MM.1S (cell line): ENCODE measurements around the gene SGK1.

Source experiments
- DNase-seq: peaks from one replicate; pipeline ENCODE4 v3.0.0-alpha.2; 2015
- H2AFZ ChIP-seq: fragments of 300-600 bp; sonication (generic); 2 replicates; pipeline ENCODE4 v1.6.0; 2016; ENCODE audit warnings: antibody characterized with exemption, low read length
- H3F3A ChIP-seq: fragments of 300-600 bp; sonication (generic); 2 replicates; pipeline ENCODE4 v1.6.1; 2016; ENCODE audit warnings: mild to moderate bottlenecking, antibody characterized with exemption, low read length, moderate library complexity, mixed read lengths; ENCODE audit not compliant: insufficient read depth
- H3K27ac ChIP-seq: fragments of 300-600 bp; sonication (generic); 2 replicates; pipeline ENCODE4 v1.5.1; 2016; ENCODE audit warnings: mild to moderate bottlenecking, low read length
- H3K27me3 ChIP-seq: fragments of 300-600 bp; sonication (generic); replicated peaks from 2 replicates; pipeline ENCODE4 v1.6.0; 2016; ENCODE audit warnings: low read length; ENCODE audit not compliant: insufficient read depth
- H3K36me3 ChIP-seq: fragments of 300-600 bp; sonication (generic); replicated peaks from 2 replicates; pipeline ENCODE4 v1.6.1; 2016; ENCODE audit warnings: mild to moderate bottlenecking, low read length, mixed read lengths; ENCODE audit not compliant: insufficient read depth
- H3K4me1 ChIP-seq: fragments of 300-600 bp; sonication (generic); 2 replicates; pipeline ENCODE4 v1.6.1; 2016; ENCODE audit warnings: low read length, mixed read lengths
- H3K4me2 ChIP-seq: fragments of 300-600 bp; sonication (generic); 2 replicates; pipeline ENCODE4 v1.6.0; 2016; ENCODE audit warnings: low read depth, low read length
- H3K4me3 ChIP-seq: fragments of 300-600 bp; sonication (generic); 2 replicates; pipeline ENCODE4 v1.5.1; 2016; ENCODE audit warnings: low read length, mixed read lengths
- H3K79me2 ChIP-seq: fragments of 300-600 bp; sonication (generic); 2 replicates; pipeline ENCODE4 v1.6.1; 2016; ENCODE audit warnings: mixed run types, low read length, mixed read lengths
- H3K9ac ChIP-seq: fragments of 300-600 bp; sonication (generic); 2 replicates; pipeline ENCODE4 v1.6.1; 2016; ENCODE audit warnings: low read length, mixed read lengths
- H3K9me2 ChIP-seq: fragments of 300-600 bp; sonication (generic); replicated peaks from 2 replicates; pipeline ENCODE4 v1.6.1; 2016; ENCODE audit warnings: mild to moderate bottlenecking, low read length, mixed read lengths; ENCODE audit not compliant: insufficient read depth
- H3K9me3 ChIP-seq: fragments of 300-600 bp; sonication (generic); replicated peaks from 2 replicates; pipeline ENCODE4 v1.6.1; 2016; ENCODE audit warnings: mild to moderate bottlenecking, low read length, mixed read lengths; ENCODE audit not compliant: insufficient read depth
- H4K20me1 ChIP-seq: fragments of 300-600 bp; sonication (generic); 2 replicates; pipeline ENCODE4 v1.6.1; 2016; ENCODE audit warnings: mild to moderate bottlenecking, low read length, moderate library complexity, mixed read lengths; ENCODE audit not compliant: insufficient read depth
- EZH2 ChIP-seq: fragments of 300-600 bp; sonication (generic); optimal IDR thresholded peaks from 2 replicates; pipeline ENCODE3; 2017; ENCODE audit warnings: low read depth, mild to moderate bottlenecking, antibody characterized with exemption, low read length, mixed read lengths
- EZH2phosphoT487 ChIP-seq: fragments of 300-600 bp; sonication (generic); IDR thresholded peaks from 2 replicates; pipeline ENCODE4 v1.6.1; 2018; ENCODE audit warnings: antibody characterized with exemption, low read length
- TF ChIP-seq, protein P1 (sequence below): fragments of 300-600 bp; sonication (generic); IDR thresholded peaks from 2 replicates; pipeline ENCODE4 v1.5.1; 2016; ENCODE audit warnings: antibody characterized with exemption, low read length, mixed read lengths

The SGK1 gene

GRCh38 chr6:134250776-134251175 lies 67.1 kb downstream of the SGK1 start:
- Histone ChIP-seq H3K9me3 (no peaks in the 10 kb centered on the region), H4K20me1 (no peaks in the 10 kb centered on the region), H3K36me3 (no peaks in the 10 kb centered on the region), H3K27me3 (no peaks in the 10 kb centered on the region), H3K4me1 (peaks cover 46% of the 10 kb centered on the region), H3K79me2 (no peaks in the 10 kb centered on the region), H3K4me3 (no peak overlapping the region), H3K4me2 (no peak overlapping the region), H3K9ac (no peak overlapping the region), H2AFZ (no peak overlapping the region), H3K9me2 (no peaks in the 10 kb centered on the region), H3K27ac (no peak overlapping the region; the same call in 1 of the 2 replicates), H3F3A (peaks cover 36% of the 10 kb centered on the region)
- no peak for DNase-seq
- no peak for TF ChIP-seq EZH2phosphoT487
- TF ChIP-seq EZH2: no peak
- TF ChIP-seq, protein P1, sequence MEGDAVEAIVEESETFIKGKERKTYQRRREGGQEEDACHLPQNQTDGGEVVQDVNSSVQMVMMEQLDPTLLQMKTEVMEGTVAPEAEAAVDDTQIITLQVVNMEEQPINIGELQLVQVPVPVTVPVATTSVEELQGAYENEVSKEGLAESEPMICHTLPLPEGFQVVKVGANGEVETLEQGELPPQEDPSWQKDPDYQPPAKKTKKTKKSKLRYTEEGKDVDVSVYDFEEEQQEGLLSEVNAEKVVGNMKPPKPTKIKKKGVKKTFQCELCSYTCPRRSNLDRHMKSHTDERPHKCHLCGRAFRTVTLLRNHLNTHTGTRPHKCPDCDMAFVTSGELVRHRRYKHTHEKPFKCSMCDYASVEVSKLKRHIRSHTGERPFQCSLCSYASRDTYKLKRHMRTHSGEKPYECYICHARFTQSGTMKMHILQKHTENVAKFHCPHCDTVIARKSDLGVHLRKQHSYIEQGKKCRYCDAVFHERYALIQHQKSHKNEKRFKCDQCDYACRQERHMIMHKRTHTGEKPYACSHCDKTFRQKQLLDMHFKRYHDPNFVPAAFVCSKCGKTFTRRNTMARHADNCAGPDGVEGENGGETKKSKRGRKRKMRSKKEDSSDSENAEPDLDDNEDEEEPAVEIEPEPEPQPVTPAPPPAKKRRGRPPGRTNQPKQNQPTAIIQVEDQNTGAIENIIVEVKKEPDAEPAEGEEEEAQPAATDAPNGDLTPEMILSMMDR: no peak

- TF ChIP-seq, protein P1: no peak
- no peak for TF ChIP-seq EZH2phosphoT487
- no peak for TF ChIP-seq EZH2
- Histone ChIP-seq H3K4me2 (peak overlapping the region; percentile 35), H3K9me3 (no peaks in the 10 kb centered on the region), H2AFZ (peak overlapping the region; percentile 45), H4K20me1 (no peaks in the 10 kb centered on the region), H3K9me2 (no peaks in the 10 kb centered on the region), H3K36me3 (no peaks in the 10 kb centered on the region), H3K27ac (peak overlapping the region; percentile 92), H3K27me3 (no peaks in the 10 kb centered on the region), H3K4me1 (peaks cover 53% of the 10 kb centered on the region), H3K79me2 (no peaks in the 10 kb centered on the region), H3K4me3 (no peak overlapping the region), H3F3A (peaks cover 36% of the 10 kb centered on the region), H3K9ac (peak overlapping the region; percentile 13; the same call in 1 of the 2 replicates)
- peak; percentile 67 for DNase-seq
Observed at GRCh38 chr6:134249759-134250602, 67.9 kb downstream of the SGK1 start.

DNA sequence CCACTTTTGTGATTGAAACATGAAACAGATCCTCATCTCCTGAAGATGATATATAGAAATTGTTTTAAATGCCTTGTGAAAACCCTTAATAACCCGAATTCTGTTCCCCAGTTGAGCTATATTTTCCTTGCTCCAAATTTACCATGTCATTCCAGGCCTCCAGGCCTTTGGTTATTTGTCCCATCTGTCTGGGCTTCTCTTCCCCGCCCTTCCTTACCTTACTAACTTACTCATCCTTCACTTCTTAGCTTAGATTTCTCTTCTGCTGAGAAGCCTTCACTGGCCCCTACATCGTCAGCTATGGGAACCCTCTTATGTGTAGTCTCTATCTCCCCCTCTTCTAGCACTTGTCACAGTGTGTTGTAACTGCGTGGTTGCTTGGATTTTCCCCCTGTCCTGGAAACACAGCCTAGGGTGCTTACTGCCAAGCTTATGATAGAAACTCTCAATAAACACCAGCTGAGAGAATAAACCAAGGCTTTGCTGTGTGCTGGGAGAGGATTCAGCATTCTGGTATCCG lies 68.6 kb downstream of the SGK1 start:
- peaks cover 54% of the 10 kb centered on the region for H3K4me1 ChIP-seq
- DNase-seq: no peak
- H3K27me3 ChIP-seq: no peaks in the 10 kb centered on the region
- no peaks in the 10 kb centered on the region for H3K9me3 ChIP-seq
- peak overlapping the region; percentile 35; the same call in 1 of the 2 replicates for H3K4me2 ChIP-seq
- peaks cover 36% of the 10 kb centered on the region for H3F3A ChIP-seq
- no peak overlapping the region for H3K4me3 ChIP-seq
- H4K20me1 ChIP-seq: no peaks in the 10 kb centered on the region
- H2AFZ ChIP-seq: peak overlapping the region; percentile 45; the same call in 1 of the 2 replicates
- TF ChIP-seq EZH2phosphoT487 (no peak), EZH2 (no peak)
- TF ChIP-seq, protein P1: no peak
- peak overlapping the region; percentile 27; the same call in 1 of the 2 replicates for H3K9ac ChIP-seq
- no peaks in the 10 kb centered on the region for H3K36me3 ChIP-seq
- no peaks in the 10 kb centered on the region for H3K79me2 ChIP-seq
- peak overlapping the region; percentile 92; the same call in 1 of the 2 replicates for H3K27ac ChIP-seq
- no peaks in the 10 kb centered on the region for H3K9me2 ChIP-seq
